Fibroblast of lung (primary cell): ENCODE measurements around the gene PHC2. TPM values are rescaled to one million over a fixed set of nuclear protein-coding genes. Genes with fewer than 3 reads are reported as not detected.
A peak's percentile ranks its signal among the peaks of the same experiment; 100 is the strongest.

Experiments used
- DNase-seq, 2 donors: peaks; one replicate each; pipeline versions ENCODE4 v3.0.0 to v3.0.0-alpha.2; 2010; ENCODE audit warnings: low read depth in 2 of 2
- H2AFZ ChIP-seq: 2 replicates; pipeline ENCODE4 v1.5.1; 2012; ENCODE audit warnings: low read length, control low read depth, inconsistent platforms
- H3K27ac ChIP-seq: 2 replicates; pipeline ENCODE4 v1.5.1; 2011; ENCODE audit warnings: low read length, control low read depth; ENCODE audit not compliant: insufficient read depth
- H3K27me3 ChIP-seq: 2 replicates; pipeline ENCODE4 v1.5.1; 2011; ENCODE audit warnings: mild to moderate bottlenecking, low read length; ENCODE audit not compliant: control insufficient read depth, insufficient read depth
- H3K36me3 ChIP-seq: 2 replicates; pipeline ENCODE4 v1.5.1; 2011; ENCODE audit warnings: low read length; ENCODE audit not compliant: control insufficient read depth, insufficient read depth
- H3K4me1 ChIP-seq: 2 replicates; pipeline ENCODE4 v1.5.1; 2011; ENCODE audit warnings: low read length; ENCODE audit not compliant: control insufficient read depth, insufficient read depth; ENCODE audit errors: extremely low read depth
- H3K4me2 ChIP-seq: 2 replicates; pipeline ENCODE4 v1.5.1; 2011; ENCODE audit warnings: low read length, control low read depth; ENCODE audit not compliant: insufficient read depth; ENCODE audit errors: extremely low read depth
- H3K4me3 ChIP-seq, 4 experiments: fragments of 200-600 bp in 1 of 4; sonication (generic) in 1 of 4; replicated peaks in 1 of 4; 2 replicates each; pipeline ENCODE4 v1.5.1; 2011 to 2016; ENCODE audit warnings: low read length in 4 of 4, low read depth in 3 of 4, mild to moderate bottlenecking in 3 of 4, control low read depth in 2 of 4, inconsistent platforms in 1 of 4, mixed read lengths in 1 of 4; ENCODE audit not compliant: insufficient read depth in 1 of 4; ENCODE audit errors: control extremely low read depth in 1 of 4
- H3K79me2 ChIP-seq: 2 replicates; pipeline ENCODE4 v1.5.1; 2012; ENCODE audit warnings: mild to moderate bottlenecking, low read length, inconsistent platforms; ENCODE audit not compliant: control insufficient read depth, insufficient read depth
- H3K9ac ChIP-seq: 2 replicates; pipeline ENCODE4 v1.5.1; 2011; ENCODE audit warnings: mild to moderate bottlenecking, low read length, control low read depth; ENCODE audit not compliant: insufficient read depth
- H3K9me3 ChIP-seq: 2 replicates; pipeline ENCODE4 v1.5.1; 2012; ENCODE audit warnings: low read depth, low read length; ENCODE audit not compliant: control insufficient read depth, insufficient read depth
- H4K20me1 ChIP-seq: 2 replicates; pipeline ENCODE4 v1.5.1; 2011; ENCODE audit warnings: low read length; ENCODE audit not compliant: control insufficient read depth, insufficient read depth; ENCODE audit errors: extremely low read depth
- EZH2 ChIP-seq: IDR thresholded peaks from 2 replicates; pipeline ENCODE4 v1.5.1; 2012; ENCODE audit warnings: low read length, control low read depth, mild to moderate bottlenecking; ENCODE audit errors: missing control alignments
- polyA plus RNA-seq, 2 donors: library from polyadenylated mRNA; depleted of rRNA in 1 of 2; stranded (reverse) in 1 of 2; unstranded in 1 of 2; fragments of >200 nt; gene quantifications; 2 replicates each; pipeline ENCODE4 v1.2.1, GENCODE V29; 2011 to 2012; ENCODE audit warnings: missing spikeins in 1 of 2
- total RNA-seq: library from RNA; depleted of rRNA; stranded (reverse); fragments of >200 nt; gene quantifications from 2 replicates; pipeline ENCODE4 v1.2.1, GENCODE V29; 2014
- TF ChIP-seq, protein P1 (sequence below), 2 donors: IDR thresholded peaks in 1 of 2; conservative IDR thresholded peaks in 1 of 2; 1 replicate in 1 of 2; 2 replicates in 1 of 2; pipeline ENCODE4 v1.5.1; 2011 to 2012; ENCODE audit warnings: low read length in 2 of 2, control low read depth in 1 of 2, inconsistent platforms in 1 of 2, low read depth in 1 of 2, mild to moderate bottlenecking in 1 of 2

PHC2 gene
- total and polyA plus RNA-seq, 2 donors (not counting 1 experiment from before 2014, with no cell fraction given), result 62.6 to 75.8 TPM

DNA sequence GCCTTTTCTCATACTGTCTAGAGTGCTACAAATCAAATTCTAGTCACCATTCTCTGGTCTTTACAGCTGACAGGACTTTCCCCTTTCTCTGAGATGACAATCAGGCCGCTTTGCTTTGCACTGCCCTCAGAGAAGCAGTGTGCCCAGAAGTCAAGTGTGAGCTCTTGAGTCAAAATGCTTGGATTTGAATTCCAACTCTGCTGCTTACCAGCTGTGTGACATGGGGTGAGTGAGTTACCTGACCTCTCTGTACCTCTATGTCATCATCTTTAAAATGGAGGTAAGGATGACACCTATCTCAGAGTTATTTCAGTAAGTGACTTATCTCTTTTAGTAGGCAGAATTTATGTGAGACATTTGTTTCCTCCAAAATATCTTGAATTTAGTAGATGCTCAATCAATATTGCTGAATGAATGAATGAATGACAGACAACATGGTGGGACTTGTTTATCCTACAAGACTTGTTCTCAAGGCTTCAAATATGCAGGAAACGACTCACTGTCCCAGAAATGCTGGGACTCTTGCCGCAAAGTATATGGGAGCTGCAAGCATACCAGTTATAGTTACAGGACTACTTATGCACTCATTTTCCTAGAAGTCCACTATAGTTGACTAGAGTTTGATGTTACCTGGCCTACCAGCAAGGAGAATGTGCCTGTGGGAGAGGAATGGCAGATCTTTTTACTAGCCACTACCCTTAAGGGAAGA is 71.9 kb downstream of the PHC2 start:
- H3K9me3 ChIP-seq, result no peaks in the 10 kb centered on the region
- no peak for TF ChIP-seq EZH2
- TF ChIP-seq, protein P1, sequence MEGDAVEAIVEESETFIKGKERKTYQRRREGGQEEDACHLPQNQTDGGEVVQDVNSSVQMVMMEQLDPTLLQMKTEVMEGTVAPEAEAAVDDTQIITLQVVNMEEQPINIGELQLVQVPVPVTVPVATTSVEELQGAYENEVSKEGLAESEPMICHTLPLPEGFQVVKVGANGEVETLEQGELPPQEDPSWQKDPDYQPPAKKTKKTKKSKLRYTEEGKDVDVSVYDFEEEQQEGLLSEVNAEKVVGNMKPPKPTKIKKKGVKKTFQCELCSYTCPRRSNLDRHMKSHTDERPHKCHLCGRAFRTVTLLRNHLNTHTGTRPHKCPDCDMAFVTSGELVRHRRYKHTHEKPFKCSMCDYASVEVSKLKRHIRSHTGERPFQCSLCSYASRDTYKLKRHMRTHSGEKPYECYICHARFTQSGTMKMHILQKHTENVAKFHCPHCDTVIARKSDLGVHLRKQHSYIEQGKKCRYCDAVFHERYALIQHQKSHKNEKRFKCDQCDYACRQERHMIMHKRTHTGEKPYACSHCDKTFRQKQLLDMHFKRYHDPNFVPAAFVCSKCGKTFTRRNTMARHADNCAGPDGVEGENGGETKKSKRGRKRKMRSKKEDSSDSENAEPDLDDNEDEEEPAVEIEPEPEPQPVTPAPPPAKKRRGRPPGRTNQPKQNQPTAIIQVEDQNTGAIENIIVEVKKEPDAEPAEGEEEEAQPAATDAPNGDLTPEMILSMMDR (conservative IDR thresholded peaks at IDR 0.05 in 1 of 2, IDR thresholded peaks at IDR 0.05 in 1 of 2; ENCODE audit: low read depth in 1 of 2, low read length in 2 of 2), result no peak
- peak in 1 of 2 donors; percentile 42 for DNase-seq
- H3K36me3 ChIP-seq, result peaks cover 4% of the 10 kb centered on the region
- H4K20me1 ChIP-seq, result no peaks in the 10 kb centered on the region
- no peak overlapping the region for H3K4me3 ChIP-seq
- no peak overlapping the region for H2AFZ ChIP-seq
- H3K4me1 ChIP-seq, result peaks cover under 1% of the 10 kb centered on the region
- H3K4me2 ChIP-seq, result no peak overlapping the region
- H3K27ac ChIP-seq, result no peak overlapping the region
- H3K9ac ChIP-seq, result no peak overlapping the region
- H3K79me2 ChIP-seq, result no peaks in the 10 kb centered on the region
- no peaks in the 10 kb centered on the region for H3K27me3 ChIP-seq

DNA sequence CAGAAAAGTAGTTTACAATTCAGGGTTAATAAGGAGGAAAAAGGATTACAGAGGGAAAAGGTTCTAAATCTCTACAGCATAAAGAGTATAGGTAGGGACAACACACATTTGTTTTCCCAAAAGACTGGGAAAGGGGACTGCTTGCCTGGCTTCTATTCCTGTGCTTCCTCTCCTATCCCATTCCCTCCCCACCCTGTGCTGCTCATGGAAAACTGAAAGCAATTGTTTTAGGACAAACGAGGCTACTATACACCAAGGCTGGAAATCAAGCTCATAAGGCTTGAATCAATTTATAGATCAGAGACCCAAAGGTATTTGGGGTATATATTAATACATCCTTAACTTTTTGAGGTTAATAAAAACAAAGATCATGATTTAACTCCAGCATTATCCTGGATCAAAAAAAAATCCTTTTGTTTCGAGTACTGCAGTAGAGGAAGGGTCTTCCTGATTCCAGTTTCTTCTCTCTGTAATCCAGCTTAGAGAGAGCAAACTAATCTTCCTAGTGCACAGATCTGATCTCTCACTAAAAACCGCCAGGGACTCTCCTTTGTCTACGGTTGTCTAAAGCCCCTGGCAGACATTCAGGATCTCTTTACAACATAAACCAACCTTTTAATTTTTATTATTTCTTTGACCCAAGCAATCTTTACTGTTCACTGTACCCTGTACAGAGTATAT is 72.6 kb downstream of the PHC2 start:
- H3K36me3 ChIP-seq, result peaks cover 4% of the 10 kb centered on the region

DNA sequence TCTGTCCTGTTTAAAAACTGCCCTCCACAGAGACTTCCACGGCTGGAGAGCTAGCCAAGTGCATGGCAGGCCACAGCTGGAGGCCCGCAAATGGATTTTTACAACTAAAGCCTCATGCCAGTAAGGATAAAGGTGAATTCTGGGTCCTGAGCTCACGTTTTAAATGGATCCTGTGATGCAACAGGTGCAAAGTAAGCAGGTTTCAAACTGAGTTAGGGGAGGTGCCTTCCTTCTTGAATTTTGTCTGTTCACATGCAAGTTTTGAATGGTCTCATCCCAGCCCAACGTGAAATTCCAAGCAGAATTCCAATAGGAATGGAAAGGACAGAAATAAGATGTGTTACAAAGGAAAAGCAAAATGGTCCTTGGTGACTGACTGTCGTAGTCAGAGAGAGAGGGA is 73.8 kb downstream of the PHC2 start:
- H2AFZ ChIP-seq, result no peak overlapping the region
- TF ChIP-seq, protein P1 (conservative IDR thresholded peaks at IDR 0.05 in 1 of 2, IDR thresholded peaks at IDR 0.05 in 1 of 2; ENCODE audit: low read depth in 1 of 2, low read length in 2 of 2), result no peak
- TF ChIP-seq EZH2, result no peak
- no peaks in the 10 kb centered on the region for H3K27me3 ChIP-seq
- no peak for DNase-seq
- no peaks in the 10 kb centered on the region for H3K79me2 ChIP-seq
- H3K4me2 ChIP-seq, result no peak overlapping the region
- H3K27ac ChIP-seq, result no peak overlapping the region
- no peaks in the 10 kb centered on the region for H4K20me1 ChIP-seq
- H3K36me3 ChIP-seq, result peaks cover 4% of the 10 kb centered on the region
- H3K9ac ChIP-seq, result no peak overlapping the region
- H3K4me1 ChIP-seq, result no peaks in the 10 kb centered on the region
- H3K9me3 ChIP-seq, result no peaks in the 10 kb centered on the region
- no peak overlapping the region for H3K4me3 ChIP-seq

More for the DNA sequence above, 72.6 kb downstream of the PHC2 start:
- Histone ChIP-seq H3K9ac (no peak overlapping the region), H3K27ac (no peak overlapping the region), H3K9me3 (no peaks in the 10 kb centered on the region), H3K4me2 (no peak overlapping the region), H2AFZ (no peak overlapping the region), H4K20me1 (no peaks in the 10 kb centered on the region), H3K4me3 (no peak overlapping the region), H3K79me2 (no peaks in the 10 kb centered on the region), H3K4me1 (no peaks in the 10 kb centered on the region), H3K27me3 (no peaks in the 10 kb centered on the region)
- TF ChIP-seq, protein P1 (conservative IDR thresholded peaks at IDR 0.05 in 1 of 2, IDR thresholded peaks at IDR 0.05 in 1 of 2; ENCODE audit: low read depth in 1 of 2, low read length in 2 of 2), result no peak
- no peak for TF ChIP-seq EZH2
- no peak for DNase-seq
